ENCODE results near the gene PCGF3.

DNA sequence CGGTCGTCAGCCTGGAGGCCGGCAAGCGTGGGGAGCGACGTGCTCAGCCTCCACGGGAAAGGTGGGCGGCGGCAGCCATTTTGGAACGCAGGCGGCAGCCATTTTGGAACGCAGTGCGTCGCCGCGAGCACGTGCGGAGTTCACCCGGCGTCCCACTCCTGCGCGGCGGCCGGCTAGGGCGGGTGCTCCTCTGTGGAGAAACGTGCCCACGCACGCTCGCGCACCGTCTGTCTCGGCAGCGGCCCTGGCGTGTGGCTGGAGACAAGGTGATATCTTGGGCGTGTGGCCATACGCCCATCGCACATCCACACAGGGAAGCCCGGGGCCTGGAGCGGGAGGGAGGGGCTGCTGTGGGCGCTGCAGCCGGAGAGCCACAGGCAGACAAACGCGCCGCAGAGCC is 99.2 kb downstream of the PCGF3 start:
- no peak for TF ChIP-seq CTCF (conservative IDR thresholded peaks at IDR 0.05)
- no peak for TF ChIP-seq ZFX (IDR thresholded peaks at IDR 0.05)
